ENCODE measurements around the gene PAPLN.

PAPLN gene

DNA sequence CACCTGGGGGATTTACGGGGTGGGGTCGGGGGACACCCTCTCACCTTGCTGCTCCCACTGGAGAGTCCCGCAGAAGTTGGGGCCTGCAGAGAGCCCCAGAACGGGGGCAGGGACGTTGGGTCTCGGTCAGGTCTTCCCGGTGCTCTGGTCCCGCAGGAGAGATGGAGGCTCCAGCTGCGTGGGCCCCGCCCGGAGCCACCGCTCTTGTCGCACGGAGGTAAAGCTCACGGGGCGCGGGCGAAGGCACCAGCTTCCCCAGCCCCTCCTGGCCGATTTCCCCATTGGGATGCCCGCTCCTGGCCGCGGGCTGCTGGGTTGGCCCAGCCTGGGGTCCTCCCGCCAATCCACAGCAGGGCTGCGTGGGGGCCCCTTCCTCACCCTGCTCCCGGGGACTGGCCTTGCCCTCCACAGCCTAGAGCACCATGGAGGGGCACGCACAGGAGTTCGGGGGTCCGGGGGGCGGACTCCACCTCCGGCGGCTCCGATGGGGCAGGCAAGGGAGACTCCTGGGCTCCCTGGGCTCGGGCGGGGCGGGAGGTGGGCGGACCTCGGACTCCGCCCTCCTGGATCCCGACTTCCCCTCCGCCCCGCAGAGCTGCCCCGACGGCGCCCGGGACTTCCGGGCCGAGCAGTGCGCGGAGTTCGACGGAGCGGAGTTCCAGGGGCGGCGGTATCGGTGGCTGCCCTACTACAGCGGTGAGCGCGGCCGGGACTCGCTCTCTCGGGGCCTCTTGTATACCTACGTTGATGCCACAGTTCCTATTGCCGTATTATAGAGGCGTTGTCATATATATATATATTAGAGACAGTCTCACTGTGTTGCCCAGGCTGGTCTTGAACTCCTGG is 8.4 kb downstream of the PAPLN start:
- DNase-seq (ENCODE audit: low read depth in 2 of 3, low spot score in 2 of 3), result peak in 1 of 3 experiments; percentile 23

DNA sequence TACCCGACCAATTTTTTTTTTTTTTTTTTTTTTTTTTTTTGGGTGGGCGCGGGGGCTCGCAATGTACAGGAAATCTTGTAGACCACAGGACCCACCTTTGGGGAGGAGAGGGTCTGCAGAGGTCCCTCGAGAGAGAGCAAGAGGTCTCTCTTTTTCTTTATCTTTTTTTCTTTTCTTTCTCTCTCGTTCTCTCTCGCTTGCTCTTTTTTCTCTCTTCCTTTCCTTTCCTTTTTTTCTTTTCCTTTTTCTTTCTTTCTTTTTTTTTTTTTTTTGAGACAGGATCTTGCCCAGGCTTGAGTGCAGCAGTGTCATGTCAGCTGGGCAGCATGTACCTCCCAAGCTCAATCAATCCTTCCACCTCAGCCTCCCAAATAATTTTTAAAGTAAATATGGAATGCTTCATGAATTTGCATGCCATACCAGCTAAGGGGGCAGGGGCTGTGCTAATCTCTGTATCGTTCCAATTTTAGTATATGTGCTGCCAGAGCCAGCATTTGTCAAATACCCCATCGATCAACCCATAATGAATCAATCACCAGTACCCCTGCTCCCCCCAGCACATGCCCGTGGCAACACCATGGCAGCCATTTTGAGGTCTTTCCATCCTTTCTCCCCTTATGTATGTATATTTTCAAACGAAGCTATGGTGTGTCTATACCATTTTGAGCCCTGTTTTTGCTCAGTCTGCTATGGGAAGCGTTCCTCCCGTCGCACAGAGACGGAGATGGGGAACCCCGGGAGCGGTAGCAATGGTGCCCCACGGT is 9.3 kb downstream of the PAPLN start:
- DNase-seq (ENCODE audit: low read depth in 2 of 3, low spot score in 2 of 3), result no peak

DNA sequence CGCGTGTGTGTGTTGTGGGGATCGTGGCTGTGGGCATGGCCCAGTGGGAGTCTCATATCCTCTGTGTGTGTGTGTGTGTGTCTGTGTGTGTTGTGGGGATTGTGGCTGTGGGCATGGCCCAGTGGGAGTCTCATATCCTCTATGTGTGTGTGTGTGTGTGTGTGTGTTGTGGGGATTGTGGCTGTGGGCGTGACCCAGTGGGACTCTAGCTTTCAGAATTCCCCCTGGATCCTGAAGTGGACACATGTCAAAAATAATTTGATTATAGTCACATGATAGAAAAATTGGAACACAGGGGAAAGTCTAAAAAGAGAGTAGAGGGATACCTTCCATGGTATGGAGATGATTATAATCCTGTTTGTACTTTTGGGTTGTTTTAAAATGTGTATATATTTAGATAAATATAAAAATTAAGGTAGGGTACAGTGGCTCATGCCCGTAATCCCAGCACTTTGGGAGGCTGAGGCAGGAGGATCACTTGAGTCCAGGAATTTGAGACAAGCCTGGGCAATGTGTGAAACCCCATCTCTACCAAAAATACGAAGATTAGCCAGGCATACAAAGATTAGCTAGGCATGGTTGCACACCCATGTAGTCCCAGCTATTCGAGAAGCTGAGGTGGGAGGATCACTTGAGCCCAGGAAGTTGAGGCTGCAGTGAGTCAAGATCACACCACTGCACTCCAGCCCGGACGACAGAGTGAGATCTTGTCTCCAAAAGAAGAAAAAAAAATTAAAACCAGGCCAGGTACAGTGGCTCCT is 11.0 kb downstream of the PAPLN start:
- DNase-seq (ENCODE audit: low read depth in 2 of 3, low spot score in 2 of 3), result no peak

DNA sequence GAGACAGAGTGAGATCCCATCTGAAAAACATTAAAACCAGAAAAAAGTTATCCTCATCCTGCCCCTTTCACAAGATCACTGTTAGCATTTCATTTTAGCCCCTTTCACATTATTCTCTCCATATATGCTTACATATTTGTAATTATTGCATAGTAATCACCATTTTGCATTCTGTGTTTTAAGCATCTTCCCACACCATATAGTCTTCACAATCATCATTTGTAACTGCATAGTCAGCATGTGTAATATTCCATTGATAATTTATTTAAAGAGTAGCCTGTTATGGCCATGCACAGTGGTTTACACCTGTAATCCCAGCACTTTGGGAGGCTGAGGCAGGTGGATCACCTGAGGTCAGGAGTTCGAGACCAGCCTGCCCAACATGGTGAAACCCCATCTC is 11.8 kb downstream of the PAPLN start:
- no peak for DNase-seq (ENCODE audit: low read depth in 2 of 3, low spot score in 2 of 3)

DNA sequence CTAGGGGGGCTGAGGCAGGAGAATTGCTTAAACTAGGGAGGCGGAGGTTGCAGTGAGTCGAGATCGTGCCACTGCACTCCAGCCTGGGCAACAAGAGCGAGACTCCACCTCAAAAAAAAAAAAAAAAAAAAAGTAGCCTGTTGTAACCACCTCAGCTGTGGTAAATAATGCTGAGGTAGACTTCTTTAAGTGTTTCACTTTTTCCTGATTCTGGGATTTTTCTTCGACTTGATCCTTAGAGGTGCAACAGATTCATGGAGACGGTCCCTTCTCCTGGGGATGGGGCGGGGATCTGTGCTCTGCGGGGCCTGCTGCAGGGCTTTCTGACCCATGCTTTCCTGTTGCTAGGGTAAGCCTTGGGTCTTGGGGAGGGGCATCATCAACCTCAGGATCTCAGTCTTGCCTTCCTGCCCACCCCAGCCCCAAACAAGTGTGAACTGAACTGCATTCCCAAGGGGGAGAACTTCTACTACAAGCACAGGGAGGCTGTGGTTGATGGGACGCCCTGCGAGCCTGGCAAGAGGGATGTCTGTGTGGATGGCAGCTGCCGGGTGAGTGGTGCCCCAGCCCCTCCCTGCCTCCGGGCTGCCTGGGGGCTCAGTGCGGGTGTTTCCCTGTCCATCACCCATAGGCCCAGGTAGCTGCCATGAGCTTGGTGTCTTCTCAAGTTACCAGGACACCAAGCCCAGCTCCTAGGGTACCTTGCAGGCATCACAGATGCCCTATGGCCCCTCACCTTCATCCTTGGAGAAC is 12.4 kb downstream of the PAPLN start:
- DNase-seq (ENCODE audit: low read depth in 2 of 3, low spot score in 2 of 3), result no peak

DNA sequence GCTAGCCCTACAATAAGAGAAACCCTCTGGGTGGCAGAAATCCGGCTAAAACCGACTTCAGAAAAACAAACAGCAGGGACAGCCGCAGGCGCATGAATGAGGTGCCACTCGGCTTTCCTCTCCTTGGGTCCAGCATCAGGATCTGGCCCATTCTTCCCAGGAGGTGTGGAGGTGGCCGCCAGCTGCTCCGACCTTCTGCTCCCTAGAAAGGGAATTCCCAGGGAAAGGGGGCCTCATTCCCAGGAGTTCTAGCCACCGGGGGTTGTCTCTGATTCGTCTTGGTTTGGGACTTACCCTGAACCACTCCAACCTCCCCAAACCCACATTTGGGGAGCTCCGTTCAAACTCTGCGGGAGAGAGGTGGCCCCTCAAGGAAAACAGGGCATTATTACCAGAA is 13.0 kb downstream of the PAPLN start:
- DNase-seq (ENCODE audit: low read depth in 2 of 3, low spot score in 2 of 3), result no peak

DNA sequence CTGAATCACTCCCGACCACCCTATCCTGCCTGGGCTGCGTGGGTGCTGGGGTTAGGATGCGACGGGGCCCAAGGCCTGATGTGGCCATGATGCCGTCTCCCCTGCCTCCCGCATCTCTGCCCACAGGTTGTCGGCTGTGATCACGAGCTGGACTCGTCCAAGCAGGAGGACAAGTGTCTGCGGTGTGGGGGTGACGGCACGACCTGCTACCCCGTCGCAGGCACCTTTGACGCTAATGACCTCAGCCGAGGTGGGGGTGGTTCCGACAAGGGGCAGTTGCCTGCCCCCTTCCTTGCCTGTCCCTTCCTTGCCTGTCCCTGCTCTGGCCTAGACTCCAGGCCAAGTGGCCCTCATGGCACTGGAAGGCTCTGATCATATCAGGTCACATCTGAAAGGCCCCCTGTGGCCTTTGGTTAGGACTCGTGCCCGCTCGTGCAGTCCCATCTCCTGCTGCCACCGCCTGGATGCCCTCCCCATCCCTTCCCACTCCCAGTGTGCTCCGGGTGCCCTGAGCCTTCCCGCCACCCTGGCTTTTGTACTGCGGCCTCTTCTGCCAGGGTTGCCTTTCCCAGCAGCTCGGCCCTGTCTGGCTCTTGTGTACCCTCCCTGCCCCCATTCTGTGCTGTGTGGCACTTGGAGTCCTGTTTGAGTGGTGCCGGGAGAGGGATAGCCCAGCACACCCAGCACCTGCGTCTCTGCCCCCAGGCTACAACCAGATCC is 13.6 kb downstream of the PAPLN start:
- DNase-seq (ENCODE audit: low read depth in 2 of 3, low spot score in 2 of 3), result no peak

DNA sequence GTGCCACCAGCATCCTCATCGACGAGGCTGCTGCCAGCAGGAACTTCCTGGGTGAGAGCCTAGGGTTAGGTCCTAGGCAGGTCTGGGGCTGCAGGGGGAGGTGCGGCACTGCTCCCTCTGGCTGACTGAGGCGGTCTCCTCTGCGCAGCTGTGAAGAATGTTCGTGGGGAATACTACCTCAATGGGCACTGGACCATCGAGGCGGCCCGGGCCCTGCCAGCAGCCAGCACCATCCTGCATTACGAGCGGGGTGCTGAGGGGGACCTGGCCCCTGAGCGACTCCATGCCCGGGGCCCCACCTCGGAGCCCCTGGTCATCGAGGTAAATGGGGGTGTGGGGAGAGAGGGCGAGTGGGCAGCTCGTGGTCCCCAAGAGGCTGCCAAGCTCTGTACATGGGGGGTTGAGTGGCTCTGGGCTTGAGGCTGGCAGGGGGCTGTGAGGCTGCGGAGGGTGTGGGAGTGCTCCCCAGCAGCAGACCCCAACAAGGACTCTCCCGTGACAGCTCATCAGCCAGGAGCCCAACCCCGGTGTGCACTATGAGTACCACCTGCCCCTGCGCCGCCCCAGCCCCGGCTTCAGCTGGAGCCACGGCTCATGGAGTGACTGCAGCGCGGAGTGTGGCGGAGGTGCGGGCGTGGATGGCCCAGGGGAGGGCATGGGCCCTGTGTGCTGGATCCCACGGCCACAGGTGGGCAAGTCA is 14.4 kb downstream of the PAPLN start:
- no peak for DNase-seq (ENCODE audit: low read depth in 2 of 3, low spot score in 2 of 3)

DNA sequence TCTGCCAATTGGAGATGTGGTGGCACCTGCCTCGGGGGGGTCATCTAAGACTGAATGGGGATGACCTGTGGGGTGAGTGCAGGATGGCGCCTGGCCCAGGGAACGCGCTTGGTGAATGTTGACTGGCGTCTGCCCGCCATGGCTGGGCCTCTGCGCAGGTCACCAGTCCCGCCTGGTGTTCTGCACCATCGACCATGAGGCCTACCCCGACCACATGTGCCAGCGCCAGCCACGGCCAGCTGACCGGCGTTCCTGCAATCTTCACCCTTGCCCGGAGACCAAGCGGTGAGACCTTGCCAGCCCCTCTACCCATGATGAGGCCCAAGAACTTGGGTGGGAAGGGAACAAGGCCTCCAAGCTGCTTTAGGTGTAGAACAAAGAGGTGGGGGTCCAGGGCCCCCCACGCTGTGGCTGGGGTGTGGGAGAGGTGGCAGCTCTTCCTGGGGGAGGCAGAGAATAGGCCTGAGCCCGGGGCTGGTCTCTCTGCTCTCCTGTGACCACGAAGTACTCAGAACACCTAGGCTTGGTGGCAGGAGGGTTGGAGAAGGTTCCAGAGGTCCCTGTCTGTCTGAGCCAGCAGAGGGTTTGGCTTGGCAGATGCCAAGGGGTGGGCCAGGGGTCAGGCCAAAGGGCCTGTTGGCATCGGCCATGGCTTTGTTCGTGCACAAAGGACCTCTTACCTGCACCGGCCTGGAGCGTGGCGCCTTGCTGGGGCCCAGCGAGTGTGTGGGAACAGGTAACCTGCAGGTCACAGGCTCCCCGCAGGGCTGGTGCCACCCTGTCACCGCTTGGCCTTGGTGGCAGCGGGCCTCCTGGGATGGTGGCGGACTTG is 15.4 kb downstream of the PAPLN start:
- no peak for DNase-seq (ENCODE audit: low read depth in 2 of 3, low spot score in 2 of 3)

DNA sequence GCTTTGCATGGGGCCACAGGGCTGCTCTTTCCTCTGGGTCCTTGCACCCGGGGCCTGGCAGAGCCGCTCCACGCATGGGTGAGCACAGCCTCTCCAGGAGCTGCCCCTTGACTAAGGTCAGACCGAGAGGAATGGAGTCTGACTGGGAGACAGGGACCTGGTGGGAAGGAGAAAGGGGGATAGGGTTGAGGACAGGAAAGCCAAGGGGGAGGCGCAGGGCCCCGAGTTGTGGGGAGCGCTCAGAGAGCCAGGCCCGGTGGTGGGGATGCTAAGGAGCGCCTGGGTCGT is 16.0 kb downstream of the PAPLN start:
- DNase-seq (ENCODE audit: low read depth in 2 of 3, low spot score in 2 of 3), result no peak

DNA sequence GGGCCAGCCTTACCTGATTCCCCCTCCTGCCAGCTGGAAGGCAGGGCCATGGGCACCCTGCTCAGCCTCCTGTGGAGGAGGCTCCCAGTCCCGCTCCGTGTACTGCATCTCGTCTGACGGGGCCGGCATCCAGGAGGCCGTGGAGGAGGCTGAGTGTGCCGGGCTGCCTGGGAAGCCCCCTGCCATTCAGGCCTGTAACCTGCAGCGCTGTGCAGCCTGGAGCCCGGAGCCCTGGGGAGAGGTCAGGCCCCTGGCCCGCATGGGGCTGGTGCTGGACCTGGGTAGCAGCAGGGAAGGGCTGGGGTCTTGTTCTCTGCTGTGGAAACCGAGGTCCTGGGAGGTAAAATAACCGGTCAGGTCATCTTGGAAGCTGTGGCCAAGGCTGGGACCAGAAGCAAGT is 16.4 kb downstream of the PAPLN start:
- no peak for DNase-seq (ENCODE audit: low read depth in 2 of 3, low spot score in 2 of 3)

DNA sequence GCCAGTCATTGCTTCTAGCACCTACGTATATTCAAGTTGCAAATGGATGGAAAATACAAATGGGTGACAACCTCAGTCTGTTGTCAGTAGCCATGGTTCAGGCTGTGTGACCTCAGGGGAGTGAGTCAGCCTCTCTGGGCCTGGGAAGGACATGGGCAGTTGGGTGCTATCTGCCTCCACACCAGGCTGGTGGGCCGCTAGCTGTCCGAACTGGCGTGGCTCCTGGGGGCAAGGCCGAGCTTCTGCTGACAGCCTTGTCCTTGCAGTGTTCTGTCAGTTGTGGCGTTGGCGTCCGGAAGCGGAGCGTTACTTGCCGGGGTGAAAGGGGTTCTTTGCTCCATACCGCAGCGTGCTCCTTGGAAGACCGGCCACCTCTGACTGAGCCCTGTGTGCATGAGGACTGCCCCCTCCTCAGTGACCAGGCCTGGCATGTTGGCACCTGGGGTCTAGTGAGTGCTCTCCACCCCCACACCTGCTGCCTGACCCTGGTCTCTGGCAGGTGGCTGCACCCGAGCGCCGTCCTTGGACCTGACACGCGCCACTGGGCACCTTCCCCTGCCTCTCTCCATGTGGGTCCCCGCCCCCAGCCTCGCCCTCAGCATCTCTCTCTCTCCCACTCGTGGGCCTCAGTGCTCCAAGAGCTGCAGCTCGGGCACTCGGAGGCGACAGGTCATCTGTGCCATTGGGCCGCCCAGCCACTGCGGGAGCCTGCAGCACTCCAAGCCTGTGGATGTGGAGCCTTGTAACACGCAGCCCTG is 17.1 kb downstream of the PAPLN start:
- no peak for DNase-seq (ENCODE audit: low read depth in 2 of 3, low spot score in 2 of 3)

DNA sequence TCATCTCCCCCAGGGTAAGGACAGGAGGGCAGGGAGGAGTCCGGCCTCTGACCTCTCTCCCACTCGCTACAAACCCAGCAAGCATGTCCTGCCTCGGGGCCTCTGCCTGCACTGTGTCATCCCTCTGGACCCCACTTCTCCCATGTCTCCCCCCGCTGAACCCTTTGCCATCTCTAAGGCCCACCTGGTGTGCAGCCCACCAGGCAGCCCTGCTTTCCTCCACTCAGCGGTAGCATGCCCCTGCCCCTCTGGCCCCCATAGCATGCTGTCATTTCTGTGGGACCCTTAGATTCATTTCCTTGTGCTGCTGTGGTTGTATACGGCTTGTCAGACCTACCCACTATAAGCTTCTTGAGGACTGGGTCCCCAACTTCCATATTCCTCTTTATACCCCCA is 17.7 kb downstream of the PAPLN start:
- no peak for DNase-seq (ENCODE audit: low read depth in 2 of 3, low spot score in 2 of 3)

DNA sequence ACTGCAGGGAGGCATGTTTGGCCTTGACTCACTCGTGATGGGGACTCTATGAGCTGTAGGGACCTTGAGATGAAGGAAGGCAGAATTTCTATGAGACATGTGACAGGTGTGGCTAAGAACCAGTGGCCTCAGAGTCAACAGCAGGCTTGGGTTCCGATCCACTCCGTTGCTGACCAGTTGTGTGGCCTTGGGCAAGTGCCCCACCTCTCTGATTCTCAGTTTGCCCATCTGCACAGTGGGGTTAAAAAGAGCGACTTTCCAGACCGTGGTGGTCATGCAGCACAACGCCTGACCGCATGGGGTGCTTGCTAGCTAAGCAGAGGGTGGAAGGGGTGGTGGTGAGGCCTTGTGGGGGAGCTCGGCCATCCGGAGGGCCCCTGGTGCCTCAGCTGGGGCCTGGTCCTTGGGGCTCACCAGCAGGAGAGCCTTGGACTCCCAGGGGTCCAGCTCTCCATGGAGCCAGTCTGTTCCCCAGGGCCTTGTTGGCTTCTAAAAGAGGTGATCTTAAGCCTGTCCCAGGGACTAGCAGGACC is 18.5 kb downstream of the PAPLN start:
- DNase-seq (ENCODE audit: low read depth in 2 of 3, low spot score in 2 of 3), result no peak

DNA sequence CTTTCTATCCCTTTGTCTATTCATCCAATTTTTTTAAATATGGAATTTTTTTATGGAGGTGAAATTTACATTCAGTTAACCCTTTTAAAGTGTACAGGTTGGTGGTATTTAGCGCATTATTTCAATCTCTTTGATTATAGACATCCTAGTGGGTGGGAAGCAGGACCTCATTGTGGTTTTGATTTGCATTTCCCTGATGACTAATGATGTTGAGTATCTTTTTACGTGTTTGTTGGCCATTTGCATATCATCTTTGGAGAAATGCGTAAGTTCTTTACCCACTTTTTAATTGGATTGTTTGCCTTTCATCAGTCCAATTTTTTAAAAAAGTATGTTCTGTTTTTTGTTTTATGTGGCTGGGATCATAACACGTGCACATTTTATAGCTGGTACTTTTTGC is 20.8 kb downstream of the PAPLN start:
- DNase-seq (ENCODE audit: low read depth in 2 of 3, low spot score in 2 of 3), result no peak

DNA sequence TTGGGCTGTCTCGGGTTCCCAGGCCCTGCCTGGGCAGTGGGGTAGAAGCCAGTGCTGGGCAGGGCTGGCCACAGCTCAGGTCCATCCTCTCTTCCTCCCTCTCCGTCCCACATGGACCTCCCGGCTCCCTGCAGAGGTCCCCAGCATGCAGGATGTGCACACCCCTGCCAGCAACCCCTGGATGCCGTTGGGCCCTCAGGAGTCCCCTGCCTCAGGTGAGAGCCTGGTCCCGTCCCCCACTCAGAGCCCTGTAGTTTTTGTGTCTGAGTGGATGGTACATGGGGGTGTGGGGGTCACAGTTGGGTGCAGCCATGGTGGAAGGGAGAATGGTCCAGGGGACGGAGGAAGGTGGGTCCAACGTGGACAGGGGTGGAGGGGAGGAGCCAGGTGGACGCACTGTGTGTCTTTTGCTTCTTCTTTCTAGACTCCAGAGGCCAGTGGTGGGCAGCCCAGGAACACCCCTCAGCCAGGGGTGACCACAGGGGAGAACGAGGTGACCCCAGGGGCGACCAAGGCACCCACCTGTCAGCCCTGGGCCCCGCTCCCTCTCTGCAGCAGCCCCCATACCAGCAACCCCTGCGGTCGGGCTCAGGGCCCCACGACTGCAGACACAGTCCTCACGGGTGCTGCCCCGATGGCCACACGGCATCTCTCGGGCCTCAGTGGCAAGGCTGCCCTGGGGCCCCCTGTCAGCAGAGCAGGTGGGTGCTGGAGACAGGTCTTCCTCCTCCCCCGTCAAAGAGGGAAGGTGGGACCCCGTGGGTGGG is 21.7 kb downstream of the PAPLN start:
- DNase-seq (ENCODE audit: low read depth in 2 of 3, low spot score in 2 of 3), result no peak

DNA sequence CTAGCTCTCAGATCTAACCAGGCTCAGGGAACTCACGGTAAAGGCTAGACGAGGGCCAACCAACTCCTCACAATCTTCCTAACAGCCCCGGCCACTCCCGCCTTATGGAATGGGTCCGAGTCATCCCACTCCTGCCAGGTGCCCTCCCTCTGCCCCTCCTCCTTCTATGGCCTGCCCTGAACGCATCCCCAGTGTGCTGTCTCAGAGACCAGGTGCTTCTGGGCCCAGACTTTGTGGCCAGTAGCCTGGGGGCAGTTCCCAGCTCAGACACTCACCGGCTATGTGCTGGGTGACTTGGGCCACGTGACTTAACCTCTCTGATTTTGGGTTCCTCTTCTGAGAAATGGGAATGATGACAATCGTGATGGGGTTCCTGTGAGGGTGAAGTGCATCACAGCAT is 22.5 kb downstream of the PAPLN start:
- no peak for DNase-seq (ENCODE audit: low read depth in 2 of 3, low spot score in 2 of 3)

DNA sequence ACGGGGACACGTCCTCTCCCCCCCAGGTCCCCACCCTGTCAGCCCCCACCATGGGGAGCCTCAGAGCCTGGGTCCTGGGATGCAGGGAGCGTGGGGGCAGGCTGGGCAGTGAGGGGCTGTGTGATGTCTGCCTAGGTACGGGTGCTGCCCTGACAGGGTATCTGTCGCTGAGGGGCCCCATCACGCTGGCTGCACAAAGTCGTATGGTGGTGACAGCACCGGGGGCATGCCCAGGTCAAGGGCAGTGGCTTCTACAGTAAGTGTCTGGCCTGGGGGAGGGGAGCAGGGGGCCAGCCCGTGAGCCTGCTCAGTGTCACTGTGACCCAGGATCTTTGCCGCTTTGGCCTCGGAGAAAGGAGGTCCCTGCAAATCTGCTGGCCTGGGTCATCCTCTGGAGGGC is 23.3 kb downstream of the PAPLN start:
- no peak for DNase-seq (ENCODE audit: low read depth in 2 of 3, low spot score in 2 of 3)
